SKM-1 (cell line): ENCODE results near the gene MMP24OS.
"Not testable (repeated sequence)": the region's sequence is repeated elsewhere in the genome, so short reads cannot be mapped to it uniquely, and the experiment has no call there.

Source experiments
- DNase-seq: peaks from one replicate; lab custom pipeline; 2025; ENCODE audit not compliant: unreplicated experiment; lab: John Stamatoyannopoulos, UW

Gene MMP24OS

DNA sequence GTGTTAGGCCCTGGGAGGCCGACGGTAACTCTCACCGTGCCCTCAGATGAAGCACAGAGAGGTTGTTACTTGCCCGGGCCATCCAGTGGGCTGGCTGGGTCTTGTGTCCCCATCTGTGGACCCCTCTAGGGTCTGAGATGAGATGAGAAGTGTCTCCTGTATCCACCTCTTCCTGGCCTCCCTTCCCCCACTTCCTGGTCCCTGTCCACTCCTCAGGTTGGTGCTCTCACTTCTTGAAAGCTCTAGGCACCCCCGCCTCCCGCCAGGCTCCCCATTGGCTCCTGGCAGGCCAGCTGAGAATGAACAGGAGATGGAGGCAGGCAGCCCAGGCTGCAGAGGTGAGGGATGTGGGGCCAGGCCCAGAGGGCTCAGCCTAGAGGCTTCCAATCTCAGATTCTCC lies 1.5 kb downstream of the MMP24OS start:
- DNase-seq, result no peak

- DNase-seq, result no peak
Measured at GRCh38 chr20:35275741-35276251, 2.1 kb downstream of the MMP24OS start.

DNA sequence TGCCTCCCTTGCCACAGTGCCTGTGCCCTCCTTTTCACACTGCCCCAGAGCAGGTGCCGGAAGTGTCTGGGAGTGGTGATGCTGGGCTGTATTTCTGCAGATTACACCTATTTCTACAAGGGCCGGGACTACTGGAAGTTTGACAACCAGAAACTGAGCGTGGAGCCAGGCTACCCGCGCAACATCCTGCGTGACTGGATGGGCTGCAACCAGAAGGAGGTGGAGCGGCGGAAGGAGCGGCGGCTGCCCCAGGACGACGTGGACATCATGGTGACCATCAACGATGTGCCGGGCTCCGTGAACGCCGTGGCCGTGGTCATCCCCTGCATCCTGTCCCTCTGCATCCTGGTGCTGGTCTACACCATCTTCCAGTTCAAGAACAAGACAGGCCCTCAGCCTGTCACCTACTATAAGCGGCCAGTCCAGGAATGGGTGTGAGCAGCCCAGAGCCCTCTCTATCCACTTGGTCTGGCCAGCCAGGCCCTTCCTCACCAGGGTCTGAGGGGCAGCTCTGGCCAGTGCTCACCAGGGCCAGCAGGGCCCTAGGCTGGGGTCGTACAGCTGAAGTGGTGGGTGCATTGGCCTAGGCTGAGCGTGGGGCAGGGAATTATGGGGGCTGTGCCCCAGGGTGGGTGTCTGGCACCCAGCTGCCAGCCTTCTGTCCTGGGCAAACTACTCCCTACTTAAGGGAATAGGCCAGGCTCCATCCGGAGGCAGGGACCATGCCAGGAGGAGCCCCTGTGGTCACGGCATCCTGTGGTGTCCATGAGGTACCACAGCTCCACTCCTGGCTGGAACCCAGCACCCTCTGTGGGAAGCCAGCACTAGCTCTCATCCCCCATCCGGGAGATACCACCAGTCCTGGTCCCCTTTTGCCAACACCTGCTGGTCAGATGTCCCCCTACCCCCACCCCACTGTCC lies 3.5 kb downstream of the MMP24OS start:
- no peak for DNase-seq

DNA sequence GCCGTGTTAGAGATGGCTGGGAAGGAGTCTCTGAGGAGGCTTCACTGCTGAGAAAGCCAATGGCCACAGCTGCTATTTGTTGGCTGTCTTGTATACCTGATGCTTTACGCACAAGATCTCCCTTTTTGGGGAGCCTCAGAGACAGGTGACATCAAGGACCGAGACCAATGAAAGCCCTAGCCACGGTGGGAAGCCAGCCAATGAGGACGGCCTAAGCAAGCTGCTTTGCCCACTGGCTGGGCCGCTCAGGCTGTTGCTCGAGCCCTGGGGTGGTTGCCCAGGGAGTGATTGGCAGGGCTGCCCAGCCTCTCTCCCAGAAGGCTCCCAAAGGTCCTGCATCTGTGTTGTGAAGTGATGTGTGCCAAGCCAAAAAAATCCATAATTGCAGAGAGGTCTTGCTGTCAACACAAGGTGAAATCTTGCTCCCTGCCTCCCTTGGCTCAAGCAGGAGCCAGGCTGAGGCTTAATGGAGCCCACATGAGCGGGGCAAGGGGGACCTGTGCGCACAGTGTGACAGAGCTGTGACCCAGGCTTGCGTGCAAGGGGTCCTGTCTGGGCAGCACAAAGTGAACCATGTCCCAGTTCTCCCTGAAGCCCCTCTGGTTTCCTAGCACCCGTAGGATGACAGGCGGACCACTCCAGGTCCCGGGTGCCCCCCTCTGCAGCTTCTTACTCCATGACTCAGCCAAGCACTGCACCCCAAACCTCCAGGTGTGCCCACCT lies 4.3 kb downstream of the MMP24OS start:
- DNase-seq, result no peak

DNA sequence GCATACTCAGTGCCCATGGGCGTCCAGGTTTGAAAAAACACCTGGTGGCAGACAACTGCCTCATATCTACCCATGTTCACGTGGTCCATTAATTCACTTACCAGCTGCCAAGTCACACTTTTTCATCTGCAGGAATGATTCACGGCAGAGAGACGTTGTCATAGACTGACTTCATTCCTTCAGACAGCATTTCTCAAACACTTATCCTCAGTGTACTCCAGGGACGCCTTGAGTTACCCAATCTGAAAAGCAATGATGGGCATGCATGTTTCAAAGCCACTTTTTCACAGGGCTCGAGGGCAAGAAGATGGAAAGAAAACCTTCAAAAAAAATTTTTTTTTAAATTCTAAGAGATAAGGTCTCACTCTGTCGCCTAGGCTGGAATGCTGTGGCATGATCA lies 6.0 kb downstream of the MMP24OS start:
- DNase-seq, result no peak

- no peak for DNase-seq
Measured at GRCh38 chr20:35271073-35271882, 6.6 kb downstream of the MMP24OS start.

DNA sequence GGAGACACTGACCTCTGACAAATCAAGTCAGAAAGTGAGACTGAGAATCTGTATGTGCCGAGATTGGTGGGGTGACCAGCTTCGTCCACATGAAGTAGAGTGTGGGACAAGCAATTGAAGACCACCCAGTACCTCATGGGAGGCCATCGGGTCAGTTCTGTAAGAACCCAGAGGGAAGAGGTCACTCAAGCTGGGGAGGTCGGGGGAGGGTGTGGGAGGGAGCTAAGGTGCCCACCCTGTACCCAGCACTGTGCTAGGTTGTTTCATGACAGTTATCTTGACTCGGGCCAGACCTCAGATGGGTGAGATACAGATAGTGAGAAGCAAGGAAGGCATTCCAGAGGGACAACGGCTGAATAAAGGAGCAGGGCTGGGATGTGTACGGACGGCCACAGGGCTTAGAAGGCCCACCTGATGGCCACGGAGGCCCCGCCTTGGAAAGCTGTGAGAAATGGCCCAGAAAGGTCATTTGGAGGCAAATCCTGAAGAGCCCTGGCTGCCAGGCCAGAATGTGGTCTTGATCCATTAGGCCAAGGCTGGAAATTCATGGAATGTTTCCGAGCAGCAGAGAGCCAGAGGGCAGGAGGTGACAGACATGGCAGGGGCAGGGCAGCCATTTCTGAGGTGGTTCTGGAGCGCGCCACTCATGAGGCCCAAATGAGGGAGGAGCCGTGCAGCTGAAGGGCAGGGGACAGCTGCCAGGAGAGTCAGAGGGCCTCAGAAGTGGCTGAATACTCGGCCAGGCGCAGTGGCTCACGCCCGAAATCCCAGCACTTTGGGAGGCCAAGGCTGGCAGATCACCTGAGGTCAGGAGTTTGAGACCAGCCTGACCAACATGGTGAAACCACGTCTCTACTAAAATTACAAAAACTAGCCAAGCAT lies 7.7 kb downstream of the MMP24OS start:
- DNase-seq, result no peak

- peak; percentile 77 for DNase-seq
Measured at GRCh38 chr20:35269055-35269781, 8.7 kb downstream of the MMP24OS start.

GRCh38 chr20:35267092-35267491 lies 10.8 kb downstream of the MMP24OS start:
- DNase-seq, result no peak

- DNase-seq, result no peak
Measured at GRCh38 chr20:35264755-35265154, 13.2 kb downstream of the MMP24OS start.

DNA sequence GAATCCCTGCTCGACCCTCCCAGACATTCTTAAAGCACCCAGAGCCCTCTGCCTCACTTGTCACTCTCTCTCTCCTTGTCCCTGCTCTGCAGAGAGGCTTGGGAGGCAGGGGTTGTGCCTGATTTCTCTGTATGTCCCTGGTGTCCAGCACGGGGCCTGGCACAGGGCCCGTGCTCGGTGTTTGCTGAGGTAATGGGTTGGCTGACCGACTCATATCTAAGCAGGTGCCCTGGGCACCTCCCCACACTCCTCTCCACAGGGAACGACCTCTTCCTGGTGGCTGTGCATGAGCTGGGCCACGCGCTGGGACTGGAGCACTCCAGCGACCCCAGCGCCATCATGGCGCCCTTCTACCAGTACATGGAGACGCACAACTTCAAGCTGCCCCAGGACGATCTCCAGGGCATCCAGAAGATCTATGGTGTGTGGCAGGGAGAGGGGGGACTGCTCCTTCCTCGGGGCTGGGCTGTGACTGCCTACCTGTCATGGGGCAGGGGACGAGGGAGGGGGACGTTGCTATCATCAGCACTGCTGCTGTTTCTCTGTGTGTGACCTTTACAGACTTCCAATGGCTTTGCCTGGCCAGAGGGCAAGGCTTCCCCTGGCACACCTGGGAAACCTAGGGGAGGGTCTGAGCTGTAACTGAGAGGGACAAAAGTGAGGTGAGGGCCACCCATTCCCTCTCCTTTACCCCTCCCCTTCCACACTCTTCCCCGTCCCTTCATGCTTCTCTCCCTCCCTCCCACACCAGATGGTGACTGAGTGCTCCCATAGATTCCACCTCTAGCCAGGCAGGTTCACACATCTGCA lies 14.2 kb downstream of the MMP24OS start:
- DNase-seq, result no peak

- not testable (repeated sequence) for DNase-seq
Measured at GRCh38 chr20:35262731-35263531, 15.0 kb downstream of the MMP24OS start.

DNA sequence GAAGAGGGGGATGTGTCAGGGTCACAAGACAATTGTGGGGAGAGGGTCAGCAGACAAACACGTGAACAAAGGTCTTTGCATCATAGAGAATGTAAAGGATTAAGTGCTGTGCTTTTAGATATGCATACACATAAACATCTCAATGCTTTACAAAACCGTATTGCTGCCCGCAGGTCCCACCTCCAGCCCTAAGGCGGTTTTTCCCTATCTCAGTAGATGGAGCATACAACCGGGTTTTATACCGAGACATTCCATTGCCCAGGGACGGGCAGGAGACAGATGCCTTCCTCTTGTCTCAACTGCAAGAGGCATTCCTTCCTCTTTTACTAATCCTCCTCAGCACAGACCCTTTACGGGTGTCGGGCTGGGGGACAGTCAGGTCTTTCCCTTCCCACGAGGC lies 15.6 kb downstream of the MMP24OS start:
- not testable (repeated sequence) for DNase-seq

DNA sequence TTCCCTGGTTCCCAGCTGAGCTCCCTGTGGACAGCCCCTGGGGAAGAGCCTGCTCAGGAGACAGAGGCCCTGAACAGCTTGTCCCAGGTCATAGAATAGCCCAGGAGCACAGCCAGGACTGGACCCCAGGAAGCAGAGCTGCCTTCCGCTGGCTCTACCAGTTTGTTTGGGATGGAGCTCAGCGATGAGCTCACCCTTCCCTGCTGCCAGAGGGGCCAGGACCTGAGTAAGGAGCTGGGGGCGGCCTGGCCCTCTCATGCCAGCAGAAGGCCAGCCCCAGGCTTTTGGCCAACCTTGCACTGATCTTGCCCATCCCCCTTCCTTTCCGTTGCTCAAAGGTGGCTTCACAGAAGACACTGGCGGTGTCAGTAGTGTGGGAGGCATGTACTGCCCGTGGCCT lies 17.5 kb downstream of the MMP24OS start:
- DNase-seq, result no peak

DNA sequence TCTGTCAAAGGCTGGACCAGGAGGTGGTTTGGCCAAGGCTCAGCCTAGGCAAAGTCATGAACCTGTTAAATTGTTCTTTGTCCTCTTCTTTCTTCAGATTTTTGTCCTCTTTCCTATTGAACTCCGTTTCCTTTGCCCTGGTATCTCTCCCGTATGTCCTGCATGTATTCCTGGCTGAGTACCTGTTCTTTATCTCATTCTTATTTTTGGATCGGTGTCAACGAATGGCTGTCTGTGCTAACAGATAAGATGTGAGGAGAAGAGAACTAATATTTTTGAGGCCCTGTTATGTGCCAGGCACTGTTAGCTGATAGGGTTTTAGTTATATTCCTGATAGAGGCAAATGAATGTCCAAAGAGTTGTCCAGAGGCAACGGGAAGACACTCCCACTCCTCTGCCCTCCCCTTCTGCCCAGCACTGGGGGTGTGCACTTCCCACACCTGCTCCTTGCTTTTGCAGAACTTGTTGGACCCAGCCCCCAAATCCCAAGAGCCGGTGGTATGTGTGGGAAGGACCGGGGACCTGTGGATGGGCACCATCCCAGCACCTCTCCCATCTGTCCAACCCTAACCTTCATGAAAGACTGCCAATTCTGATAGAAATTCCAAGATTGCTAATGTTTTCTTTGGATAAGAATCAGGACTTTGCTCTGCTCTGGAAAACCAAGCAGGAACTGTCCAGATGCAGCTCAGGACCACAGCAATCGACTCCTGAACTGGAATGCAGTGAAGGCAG lies 20.6 kb downstream of the MMP24OS start:
- DNase-seq, result no peak

DNA sequence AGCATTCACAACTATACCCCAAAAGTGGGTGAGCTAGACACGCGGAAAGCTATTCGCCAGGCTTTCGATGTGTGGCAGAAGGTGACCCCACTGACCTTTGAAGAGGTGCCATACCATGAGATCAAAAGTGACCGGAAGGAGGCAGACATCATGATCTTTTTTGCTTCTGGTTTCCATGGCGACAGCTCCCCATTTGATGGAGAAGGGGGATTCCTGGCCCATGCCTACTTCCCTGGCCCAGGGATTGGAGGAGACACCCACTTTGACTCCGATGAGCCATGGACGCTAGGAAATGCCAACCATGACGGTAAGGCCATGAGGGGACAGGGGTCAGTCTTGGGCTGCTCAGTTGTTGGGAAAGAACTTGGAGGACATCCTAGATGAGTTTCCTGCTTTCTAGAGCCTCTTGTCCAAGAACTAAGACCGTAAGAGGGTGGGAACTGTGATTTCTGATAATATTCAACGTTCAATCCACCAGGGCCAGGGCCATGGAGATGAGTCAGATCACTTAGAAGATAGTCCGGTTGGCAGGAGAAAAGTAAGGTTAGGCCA lies 23.4 kb downstream of the MMP24OS start:
- no peak for DNase-seq

DNA sequence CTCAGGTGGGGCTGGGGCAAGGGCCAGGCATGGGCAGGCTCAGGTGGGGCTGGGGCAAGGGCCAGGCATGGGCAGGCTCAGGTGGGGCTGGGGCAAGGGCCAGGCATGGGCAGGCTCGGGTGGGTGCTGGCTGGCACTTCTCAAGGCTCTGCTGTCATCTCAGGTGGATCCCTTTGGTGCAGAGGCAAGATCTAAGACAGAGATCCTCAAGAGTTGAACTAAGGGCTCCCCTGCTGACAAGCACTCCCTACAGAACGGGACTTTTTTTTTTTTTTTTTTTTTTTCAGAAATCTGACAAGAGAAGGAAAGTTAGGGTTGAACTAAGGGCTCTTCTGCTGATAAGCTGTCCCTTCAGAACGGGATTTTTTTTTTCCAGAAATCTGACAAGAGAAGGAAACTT lies 24.9 kb downstream of the MMP24OS start:
- DNase-seq, result no peak
